Neutrophil (primary cell): ENCODE data around the gene LTBP2.

ENCODE experiments used
- H3K27ac ChIP-seq: fragments of 200-600 bp; sonication (generic); 2 replicates; pipeline ENCODE4 v1.5.1; 2016; ENCODE audit warnings: mild to moderate bottlenecking, moderate library complexity
- H3K27me3 ChIP-seq: fragments of 200-600 bp; sonication (generic); 2 replicates; pipeline ENCODE4 v1.6.0; 2016; ENCODE audit warnings: mild to moderate bottlenecking
- H3K36me3 ChIP-seq: fragments of 200-600 bp; sonication (generic); 2 replicates; pipeline ENCODE4 v1.5.1; 2017
- H3K4me1 ChIP-seq, 2 experiments: fragments of 200-600 bp in 1 of 2; sonication (generic) in 1 of 2; 1 replicate in 1 of 2; 2 replicates in 1 of 2; pipeline versions ENCODE4 v1.5.1 to v1.6.1; 2013 to 2016; ENCODE audit warnings: low read depth in 1 of 2, low read length in 1 of 2, mild to moderate bottlenecking in 1 of 2, moderate library complexity in 1 of 2; ENCODE audit not compliant: control insufficient read depth in 1 of 2, insufficient read depth in 1 of 2
- H3K4me3 ChIP-seq, 2 experiments: fragments of 200-600 bp in 1 of 2; sonication (generic) in 1 of 2; 1 replicate in 1 of 2; 2 replicates in 1 of 2; pipeline ENCODE4 v1.5.1; 2013 to 2016; ENCODE audit warnings: low read depth in 1 of 2, low read length in 1 of 2, mild to moderate bottlenecking in 1 of 2, moderate library complexity in 1 of 2
- H3K9me3 ChIP-seq: fragments of 200-600 bp; sonication (generic); 2 replicates; pipeline ENCODE4 v1.5.1; 2016
- CTCF ChIP-seq: fragments of 200-600 bp; sonication (generic); IDR thresholded peaks from 2 replicates; pipeline ENCODE4 v1.5.1; 2016; ENCODE audit warnings: antibody characterized with exemption

The LTBP2 gene

GRCh38 chr14:74645756-74646470, 33.9 kb upstream of the LTBP2 start:
- Histone ChIP-seq H3K9me3 (no peaks in the 10 kb centered on the region), H3K4me3 (no peak overlapping the region), H3K27ac (no peak overlapping the region), H3K36me3 (no peaks in the 10 kb centered on the region), H3K27me3 (no peaks in the 10 kb centered on the region), H3K4me1 (no peaks in the 10 kb centered on the region)
- TF ChIP-seq CTCF, result no peak

GRCh38 chr14:74645244-74645643, 33.2 kb upstream of the LTBP2 start:
- Histone ChIP-seq H3K36me3 (no peaks in the 10 kb centered on the region), H3K27me3 (no peaks in the 10 kb centered on the region), H3K9me3 (no peaks in the 10 kb centered on the region), H3K4me3 (no peak overlapping the region), H3K27ac (no peak overlapping the region), H3K4me1 (no peaks in the 10 kb centered on the region)
- TF ChIP-seq CTCF, result no peak

GRCh38 chr14:74641601-74642391, 29.8 kb upstream of the LTBP2 start:
- Histone ChIP-seq H3K27ac (no peak overlapping the region), H3K9me3 (no peaks in the 10 kb centered on the region), H3K4me1 (no peaks in the 10 kb centered on the region), H3K36me3 (no peaks in the 10 kb centered on the region), H3K27me3 (no peaks in the 10 kb centered on the region), H3K4me3 (no peak overlapping the region)
- no peak for TF ChIP-seq CTCF

GRCh38 chr14:74638966-74639365, 26.9 kb upstream of the LTBP2 start:
- Histone ChIP-seq H3K4me3 (no peak overlapping the region), H3K9me3 (no peaks in the 10 kb centered on the region)
- TF ChIP-seq CTCF, result no peak

GRCh38 chr14:74638066-74638465, 26.0 kb upstream of the LTBP2 start:
- Histone ChIP-seq H3K27me3 (no peaks in the 10 kb centered on the region), H3K4me1 (no peaks in the 10 kb centered on the region), H3K27ac (no peak overlapping the region), H3K36me3 (no peaks in the 10 kb centered on the region), H3K4me3 (no peak overlapping the region), H3K9me3 (no peaks in the 10 kb centered on the region)
- no peak for TF ChIP-seq CTCF

More at GRCh38 chr14:74638966-74639365, 26.9 kb upstream of the LTBP2 start:
- Histone ChIP-seq H3K36me3 (no peaks in the 10 kb centered on the region), H3K4me1 (no peaks in the 10 kb centered on the region), H3K27me3 (no peaks in the 10 kb centered on the region), H3K27ac (no peak overlapping the region)
